HepG2 (cell line): Measurements from ENCODE around the gene ABHD10. TPM values are rescaled to one million over a fixed set of nuclear protein-coding genes. Genes with fewer than 3 reads are reported as not detected.

ENCODE experiments used
- ATAC-seq: fragments of 200-7000 bp; cut with Tn5 transposase; 3 replicates; pipeline ENCODE4 v1.9.1; 2020; ENCODE audit warnings: mild to moderate bottlenecking, moderate library complexity
- BruUV-seq: library from RNA; stranded (reverse); fragments of 400-500 nt; replicated peaks from 2 replicates; lab custom pipeline; 2021; lab: Mats Ljungman, UMichigan
- CTCF ChIA-PET: fragments of 300-600 bp; formaldehyde crosslinking; extraction: SDS; loops from one replicate; lab custom pipeline; 2021; ENCODE audit warnings: low total read pairs, inconsistent platforms, low intra/inter-chr PET ratio; lab: Yijun Ruan, JAX
- POLR2A ChIA-PET: fragments of 350-600 bp; sonication (Branson Sonifier 250); formaldehyde crosslinking; loops from one replicate; lab custom pipeline; 2020; ENCODE audit warnings: antibody characterized with exemption, inconsistent platforms; lab: Yijun Ruan, JAX
- DNase-seq: peaks from one replicate; pipeline ENCODE4 v3.0.0-alpha.2; 2015; ENCODE audit warnings: low spot score
- FAIRE-seq: peaks from 3 replicates; lab custom pipeline; 2011; peaks lifted over from hg19 to GRCh38; lab: Jason Lieb, UNC
- H2AFZ ChIP-seq: one replicate; pipeline ENCODE4 v1.6.1; 2011; ENCODE audit warnings: low read length, inconsistent platforms
- H3K27ac ChIP-seq: fragments of 300-600 bp; 3 replicates; pipeline ENCODE4 v1.8.0; 2011; ENCODE audit warnings: mixed run types, mild to moderate bottlenecking, mixed read lengths, low read length, inconsistent platforms; ENCODE audit not compliant: insufficient read depth; ENCODE audit errors: extremely low read length
- H3K27me3 ChIP-seq, 2 experiments: fragments of 200-600 bp in 1 of 2; 2 replicates in 1 of 2; 3 replicates in 1 of 2; pipeline versions ENCODE4 v1.6.0 to v1.8.0; 2011; ENCODE audit warnings: low read length in 2 of 2, mild to moderate bottlenecking in 2 of 2, moderate library complexity in 2 of 2, inconsistent platforms in 1 of 2; ENCODE audit not compliant: insufficient read depth in 2 of 2, control insufficient read depth in 1 of 2
- H3K36me3 ChIP-seq, 2 experiments: fragments of 200-600 bp in 1 of 2; replicated peaks in 1 of 2; 2 replicates in 1 of 2; 3 replicates in 1 of 2; pipeline versions ENCODE4 v1.5.1 to v1.8.0; 2011; ENCODE audit warnings: low read length in 2 of 2, inconsistent platforms in 1 of 2; ENCODE audit not compliant: insufficient read depth in 2 of 2, control insufficient read depth in 1 of 2
- H3K4me1 ChIP-seq: 2 replicates; pipeline ENCODE4 v1.5.1; 2012; ENCODE audit warnings: low read length, inconsistent platforms; ENCODE audit not compliant: insufficient read depth
- H3K4me2 ChIP-seq: 2 replicates; pipeline ENCODE4 v1.6.0; 2011; ENCODE audit warnings: low read depth, low read length, inconsistent platforms
- H3K4me3 ChIP-seq, 3 experiments: fragments of 200-600 bp in 1 of 3; sonication (generic), shearing (Covaris generic) in 1 of 3; replicated peaks in 1 of 3; 2 replicates each; pipeline ENCODE4 v1.5.1; 2011 to 2016; ENCODE audit warnings: low read length in 3 of 3, inconsistent platforms in 2 of 3, low read depth in 2 of 3, mild to moderate bottlenecking in 2 of 3, control low read depth in 1 of 3, mixed read lengths in 1 of 3; ENCODE audit not compliant: insufficient read depth in 1 of 3
- H3K79me2 ChIP-seq: one replicate; pipeline ENCODE4 v1.6.1; 2011; ENCODE audit warnings: low read length, inconsistent platforms; ENCODE audit not compliant: insufficient read depth
- H3K9ac ChIP-seq: 2 replicates; pipeline ENCODE4 v1.6.0; 2011; ENCODE audit warnings: mild to moderate bottlenecking, low read depth, low read length, inconsistent platforms; ENCODE audit not compliant: insufficient read depth
- H3K9me3 ChIP-seq: 2 replicates; pipeline ENCODE4 v1.5.1; 2012; ENCODE audit warnings: mild to moderate bottlenecking, low read length
- H4K20me1 ChIP-seq: 2 replicates; pipeline ENCODE4 v1.6.0; 2011; ENCODE audit warnings: inconsistent platforms, mild to moderate bottlenecking, low read length, moderate library complexity; ENCODE audit not compliant: insufficient read depth
- CBX2 ChIP-seq, 2 experiments: fragments of 200-600 bp in 1 of 2; sonication (generic); formaldehyde crosslinking in 1 of 2; IDR thresholded peaks; 2 replicates each; pipeline versions ENCODE4 v1.7.0 to v1.8.1; 2018 to 2022; ENCODE audit warnings: low read depth in 2 of 2, low read length in 1 of 2, mild to moderate bottlenecking in 1 of 2, missing genetic modification reagents in 1 of 2
- EED ChIP-seq: sonication (generic); formaldehyde crosslinking; IDR thresholded peaks from 2 replicates; pipeline ENCODE4 v1.5.0; 2020; ENCODE audit warnings: mild to moderate bottlenecking, missing genetic modification reagents
- ESRRA ChIP-seq: sonication (generic); formaldehyde crosslinking; IDR thresholded peaks from 2 replicates; pipeline ENCODE4 v1.5.1; 2020; ENCODE audit warnings: mild to moderate bottlenecking, low read depth, missing genetic modification reagents
- FOXP4 ChIP-seq: sonication (generic); formaldehyde crosslinking; IDR thresholded peaks from 2 replicates; pipeline ENCODE4 v1.4.0; 2020; ENCODE audit warnings: missing genetic modification reagents
- GLI4 ChIP-seq: sonication (generic); formaldehyde crosslinking; IDR thresholded peaks from 2 replicates; pipeline ENCODE4 v1.5.1; 2020; ENCODE audit warnings: missing genetic modification reagents, mild to moderate bottlenecking, moderate library complexity, borderline replicate concordance
- HNRNPL ChIP-seq: fragments of 200-400 bp; formaldehyde crosslinking; IDR thresholded peaks from 2 replicates; pipeline ENCODE4 v1.6.1; 2017; ENCODE audit warnings: mild to moderate bottlenecking, low read depth, low read length
- IKZF1 ChIP-seq: fragments of 450-650 bp; IDR thresholded peaks from 2 replicates; pipeline ENCODE4 v1.7.1; 2016
- MTA1 ChIP-seq: sonication (generic); formaldehyde crosslinking; IDR thresholded peaks from 2 replicates; pipeline ENCODE4 v1.4.0; 2020; ENCODE audit warnings: missing genetic modification reagents, mild to moderate bottlenecking, borderline replicate concordance
- PCBP1 ChIP-seq: fragments of 200-400 bp; formaldehyde crosslinking; IDR thresholded peaks from 2 replicates; pipeline ENCODE4 v1.6.1; 2017; ENCODE audit warnings: mild to moderate bottlenecking, low read depth, low read length, borderline replicate concordance
- PTBP1 ChIP-seq: fragments of 200-400 bp; formaldehyde crosslinking; IDR thresholded peaks from 2 replicates; pipeline ENCODE4 v1.6.1; 2018; ENCODE audit warnings: low read length, low read depth; ENCODE audit not compliant: poor library complexity, severe bottlenecking
- RARA ChIP-seq: IDR thresholded peaks from 2 replicates; pipeline ENCODE4 v1.6.1; 2016; ENCODE audit warnings: missing genetic modification reagents, missing compliant biosample characterization
- SNAPC4 ChIP-seq: sonication (generic); formaldehyde crosslinking; IDR thresholded peaks from 2 replicates; pipeline ENCODE4 v1.4.0; 2020; ENCODE audit warnings: mild to moderate bottlenecking, missing genetic modification reagents
- TCF12 ChIP-seq, 2 experiments: fragments of 450-650 bp in 1 of 2; sonication (generic) in 1 of 2; formaldehyde crosslinking in 1 of 2; IDR thresholded peaks; 2 replicates each; pipeline versions ENCODE4 v1.6.1 to v1.8.0; 2017 to 2022; ENCODE audit warnings: antibody characterized with exemption in 1 of 2, mild to moderate bottlenecking in 1 of 2, missing genetic modification reagents in 1 of 2, moderate library complexity in 1 of 2
- YY1 ChIP-seq: IDR thresholded peaks from 2 replicates; pipeline ENCODE4 v1.6.1; 2011; ENCODE audit warnings: low read length, low read depth, moderate library complexity, mild to moderate bottlenecking; ENCODE audit not compliant: insufficient read depth, insufficient replicate concordance
- ZBTB1 ChIP-seq: sonication (generic); formaldehyde crosslinking; IDR thresholded peaks from 2 replicates; pipeline ENCODE4 v1.4.0; 2020; ENCODE audit warnings: missing genetic modification reagents, borderline replicate concordance
- ZNF180 ChIP-seq: sonication (generic); formaldehyde crosslinking; IDR thresholded peaks from 2 replicates; pipeline ENCODE4 v1.4.0; 2020; ENCODE audit warnings: low read depth, missing genetic modification reagents, borderline replicate concordance
- ZNF34 ChIP-seq: sonication (generic); formaldehyde crosslinking; IDR thresholded peaks from 2 replicates; pipeline ENCODE4 v1.4.0; 2020; ENCODE audit warnings: mild to moderate bottlenecking, missing genetic modification reagents, borderline replicate concordance
- ZNF451 ChIP-seq: sonication (generic); formaldehyde crosslinking; IDR thresholded peaks from 2 replicates; pipeline ENCODE4 v1.5.0; 2020; ENCODE audit warnings: mild to moderate bottlenecking, missing genetic modification reagents
- ZNF567 ChIP-seq: sonication (generic); formaldehyde crosslinking; IDR thresholded peaks from 2 replicates; pipeline ENCODE4 v1.8.1; 2023; ENCODE audit warnings: mild to moderate bottlenecking, missing genetic modification reagents, borderline replicate concordance
- WGBS: methylation state at CpG from one replicate; pipeline ENCODE4 v1.1.6; 2017; ENCODE audit warnings: low lambda C conversion rate; 5-methylcytosine and 5-hydroxymethylcytosine counted together
- in situ Hi-C: cut with HindIII; loops from 2 replicates; pipeline ENCODE4 v1.10.0; 2017; ENCODE audit warnings: low pct_unique_long_range_greater_than_20kb; ENCODE audit not compliant: extremely low pct_ligation_motif_present
- intact Hi-C: fragments of 100-400 bp; cut with micrococcal nuclease; formaldehyde crosslinking; loops from one replicate; pipeline ENCODE4 v1.10.0; 2022; ENCODE audit not compliant: unreplicated experiment
- polyA plus RNA-seq, 8 experiments: library from polyadenylated mRNA; depleted of rRNA in 3 of 8; stranded (reverse) in 7 of 8; unstranded in 1 of 8; fragments of >200 nt; fragmentation: Illumina TruSeq in 4 of 8; extraction: Trizol in 4 of 8; gene quantifications; 2 replicates each; pipeline versions ENCODE4 v1.2.1 to v1.2.3, GENCODE V29; 2011 to 2016; ENCODE audit warnings: low read depth in 4 of 8, missing spikeins in 1 of 8, mixed read lengths in 1 of 8; ENCODE audit not compliant: insufficient read depth in 1 of 8
- total RNA-seq, 5 experiments: library from RNA; depleted of rRNA; stranded (reverse); fragments of >200 nt; fragmentation: Illumina TruSeq; extraction: Trizol; gene quantifications; 2 replicates each; pipeline ENCODE4 v1.2.3, GENCODE V29; 2016; ENCODE audit warnings: low read depth in 1 of 5

The ABHD10 gene
- total and polyA plus RNA-seq, 2 of the 13 experiments (the other 11 are each of a cell fraction or from before 2014, with no cell fraction given), result 22.8 to 50.2 TPM

GRCh38 chr3:111972891-111973290, 5.9 kb upstream of the ABHD10 start:
- POLR2A ChIA-PET, result no interaction called here
- TF ChIP-seq ZNF567 (CRISPR knock-in tag) (no peak), RARA (CRISPR knock-in tag) (no peak), PCBP1 (no peak), SNAPC4 (CRISPR knock-in tag) (no peak), FOXP4 (CRISPR knock-in tag) (no peak), CBX2 (IDR thresholded peaks at IDR 0.05; ENCODE audit: low read depth, low read length) (no peak), CBX2 (CRISPR knock-in tag; IDR thresholded peaks at IDR 0.05; ENCODE audit: low read depth) (no peak), HNRNPL (no peak), ZNF451 (CRISPR knock-in tag) (no peak), GLI4 (CRISPR knock-in tag) (no peak), YY1 (no peak), TCF12 (IDR thresholded peaks at IDR 0.05) (no peak), TCF12 (CRISPR knock-in tag; IDR thresholded peaks at IDR 0.05) (no peak), ZBTB1 (CRISPR knock-in tag) (no peak), ZNF34 (CRISPR knock-in tag) (no peak), IKZF1 (no peak), MTA1 (no peak), ZNF180 (CRISPR knock-in tag) (no peak), EED (CRISPR knock-in tag) (no peak), ESRRA (CRISPR knock-in tag) (no peak), PTBP1 (no peak)

More at GRCh38 chr3:111972891-111973290, 5.9 kb upstream of the ABHD10 start:
- Histone ChIP-seq H3K4me3 (no peak overlapping the region), H3K9me3 (no peaks in the 10 kb centered on the region), H3K27ac (no peak overlapping the region), H3K4me1 (no peaks in the 10 kb centered on the region), H4K20me1 (no peaks in the 10 kb centered on the region), H3K36me3 (peaks cover 0 to 4% of the 10 kb centered on the region in 2 experiments; a peak in 3 of 5 replicates), H3K9ac (no peak overlapping the region), H3K79me2 (no peaks in the 10 kb centered on the region), H3K4me2 (no peak overlapping the region), H3K27me3 (no peaks in the 10 kb centered on the region), H2AFZ (no peak overlapping the region)
- BruUV-seq, result no TSS peak
- ATAC-seq (no peak), DNase-seq (no peak), FAIRE-seq (no peak)
- in situ Hi-C loops, result loop anchor here (5.0 kb wide), 1 partner anchor 256 kb away; no protein-coding TSS in a partner anchor
- intact Hi-C loops, result no loop called here
- WGBS, result 86% methylated on average over 3 of the region's 3 CpGs
- CTCF ChIA-PET, result no interaction called here
